ENCODE results near the gene NKAPD1.

- TF ChIP-seq CTCF (IDR thresholded peaks at IDR 0.05; ENCODE audit: borderline replicate concordance, extremely low read depth, low read length, poor library complexity, severe bottlenecking) (no peak), EZH2 (IDR thresholded peaks at IDR 0.05; ENCODE audit: borderline replicate concordance, low read depth, low read length, severe bottlenecking) (no peak)
Observed at GRCh38 chr11:112037527-112037926, 36.6 kb upstream of the NKAPD1 start.

All from DND-41 (cell line).